ENCODE data around the gene BIN1.

DNA sequence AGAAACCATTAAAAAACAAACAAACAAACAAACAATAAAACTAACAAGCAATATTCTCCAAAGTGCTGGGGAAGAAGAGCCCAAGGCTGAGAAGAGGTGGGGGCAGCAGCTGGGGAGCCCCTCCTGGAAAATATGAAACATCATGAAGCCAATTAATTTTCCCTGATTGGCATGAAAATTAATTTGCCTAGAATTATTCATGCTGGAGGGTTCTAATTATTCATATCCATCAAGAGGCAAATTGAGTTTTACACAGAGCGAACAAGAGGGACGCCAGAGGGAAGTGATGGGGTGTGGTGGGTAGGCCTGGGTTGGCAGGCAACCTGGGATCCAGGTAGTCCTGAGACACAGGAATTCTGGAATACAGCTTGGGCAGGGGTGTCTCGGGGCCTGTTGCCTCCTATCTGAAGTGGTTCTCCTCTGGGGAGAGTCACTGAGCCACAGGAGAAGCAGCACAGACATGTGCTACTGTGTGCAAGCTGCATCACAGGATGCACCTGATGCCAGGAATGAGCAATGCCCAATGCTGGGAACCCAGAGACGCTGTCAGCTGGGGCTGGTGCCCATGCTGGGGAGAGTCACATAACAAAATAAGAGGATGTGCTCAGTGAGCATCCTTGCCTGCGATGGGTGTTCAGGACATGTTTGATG, 107.7 kb downstream of the BIN1 start:
- TF ChIP-seq POLR2A (IDR thresholded peaks at IDR 0.05) = no peak
- TF ChIP-seq, protein P1, sequence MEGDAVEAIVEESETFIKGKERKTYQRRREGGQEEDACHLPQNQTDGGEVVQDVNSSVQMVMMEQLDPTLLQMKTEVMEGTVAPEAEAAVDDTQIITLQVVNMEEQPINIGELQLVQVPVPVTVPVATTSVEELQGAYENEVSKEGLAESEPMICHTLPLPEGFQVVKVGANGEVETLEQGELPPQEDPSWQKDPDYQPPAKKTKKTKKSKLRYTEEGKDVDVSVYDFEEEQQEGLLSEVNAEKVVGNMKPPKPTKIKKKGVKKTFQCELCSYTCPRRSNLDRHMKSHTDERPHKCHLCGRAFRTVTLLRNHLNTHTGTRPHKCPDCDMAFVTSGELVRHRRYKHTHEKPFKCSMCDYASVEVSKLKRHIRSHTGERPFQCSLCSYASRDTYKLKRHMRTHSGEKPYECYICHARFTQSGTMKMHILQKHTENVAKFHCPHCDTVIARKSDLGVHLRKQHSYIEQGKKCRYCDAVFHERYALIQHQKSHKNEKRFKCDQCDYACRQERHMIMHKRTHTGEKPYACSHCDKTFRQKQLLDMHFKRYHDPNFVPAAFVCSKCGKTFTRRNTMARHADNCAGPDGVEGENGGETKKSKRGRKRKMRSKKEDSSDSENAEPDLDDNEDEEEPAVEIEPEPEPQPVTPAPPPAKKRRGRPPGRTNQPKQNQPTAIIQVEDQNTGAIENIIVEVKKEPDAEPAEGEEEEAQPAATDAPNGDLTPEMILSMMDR (IDR thresholded peaks at IDR 0.05) = no peak
